GM12878 (cell line): Measurements from ENCODE around the gene KIF5A. TPM values are rescaled to one million over a fixed set of nuclear protein-coding genes. Genes with fewer than 3 reads are reported as not detected.

Experiments used
- ATAC-seq: fragments of 200-7000 bp; cut with Tn5 transposase; 3 replicates; pipeline ENCODE4 v1.9.1; 2020; ENCODE audit warnings: mild to moderate bottlenecking, moderate library complexity
- BruUV-seq: library from RNA; stranded (reverse); fragments of 400-500 nt; replicated peaks from 2 replicates; lab custom pipeline; 2021; lab: Mats Ljungman, UMichigan
- CTCF ChIA-PET: fragments of 300-600 bp; sonication (Branson Sonifier 250); formaldehyde crosslinking; extraction: SDS; loops from one replicate; lab custom pipeline; 2021; ENCODE audit warnings: inconsistent platforms; lab: Yijun Ruan, JAX
- POLR2A ChIA-PET: fragments of 350-600 bp; formaldehyde crosslinking; extraction: SDS; loops from one replicate; lab custom pipeline; 2021; ENCODE audit warnings: inconsistent platforms; lab: Charles Lee
- RAD21 ChIA-PET: fragments of 300-600 bp; sonication (Branson Sonifier 250); formaldehyde crosslinking; loops from one replicate; lab custom pipeline; 2023; ENCODE audit warnings: antibody characterized with exemption; ENCODE audit not compliant: unreplicated experiment; lab: Charles Lee
- SMC1A ChIA-PET: fragments of 300-600 bp; sonication (Branson Sonifier 250); formaldehyde crosslinking; loops from one replicate; lab custom pipeline; 2023; ENCODE audit not compliant: unreplicated experiment, uncharacterized antibody; lab: Charles Lee
- DNase-seq: peaks from one replicate; pipeline ENCODE4 v3.0.0-alpha.2; 2011; ENCODE audit warnings: low read depth, low spot score
- FAIRE-seq: peaks from 3 replicates; lab custom pipeline; 2011; peaks lifted over from hg19 to GRCh38; lab: Jason Lieb, UNC
- H2AFZ ChIP-seq: 2 replicates; pipeline ENCODE4 v1.6.0; 2011; ENCODE audit warnings: low read depth, low read length, control low read depth; ENCODE audit not compliant: control insufficient read depth
- H3K27ac ChIP-seq: 2 replicates; pipeline ENCODE4 v1.5.1; 2011; ENCODE audit warnings: control low read depth; ENCODE audit not compliant: control insufficient read depth, insufficient read depth
- H3K27me3 ChIP-seq, 2 experiments: replicated peaks in 1 of 2; 2 replicates each; pipeline versions ENCODE4 v1.6.0 to v1.6.1; 2011; ENCODE audit warnings: low read length in 1 of 2; ENCODE audit not compliant: control insufficient read depth in 2 of 2, insufficient read depth in 2 of 2
- H3K36me3 ChIP-seq, 2 experiments: 2 replicates each; pipeline ENCODE4 v1.5.1; 2011; ENCODE audit warnings: low read length in 1 of 2; ENCODE audit not compliant: control insufficient read depth in 2 of 2, insufficient read depth in 2 of 2
- H3K4me1 ChIP-seq: 2 replicates; pipeline ENCODE4 v1.6.1; 2011; ENCODE audit warnings: mild to moderate bottlenecking, low read length, moderate library complexity, mixed read lengths; ENCODE audit not compliant: control insufficient read depth, insufficient read depth
- H3K4me2 ChIP-seq: 2 replicates; pipeline ENCODE4 v1.6.0; 2011; ENCODE audit warnings: control low read depth; ENCODE audit not compliant: control insufficient read depth, insufficient read depth
- H3K4me3 ChIP-seq: fragments of 200-600 bp; sonication (generic); 2 replicates; pipeline ENCODE4 v1.5.1; 2016
- H3K79me2 ChIP-seq: 2 replicates; pipeline ENCODE4 v1.6.0; 2011; ENCODE audit warnings: low read length; ENCODE audit not compliant: control insufficient read depth, insufficient read depth
- H3K9ac ChIP-seq: 2 replicates; pipeline ENCODE4 v1.8.0; 2011; ENCODE audit warnings: low read length, control low read depth, mixed read lengths; ENCODE audit not compliant: control insufficient read depth, insufficient read depth
- H3K9me3 ChIP-seq: replicated peaks from 3 replicates; pipeline ENCODE4 v1.5.1; 2011; ENCODE audit warnings: mild to moderate bottlenecking, low read length; ENCODE audit not compliant: control insufficient read depth, insufficient read depth
- H4K20me1 ChIP-seq: 2 replicates; pipeline ENCODE4 v1.6.0; 2011; ENCODE audit not compliant: control insufficient read depth, insufficient read depth
- CUX1 ChIP-seq: IDR thresholded peaks from 2 replicates; pipeline ENCODE4 v1.6.1; 2012; ENCODE audit warnings: improper control_type of control experiment, low read depth, low read length; ENCODE audit not compliant: insufficient replicate concordance
- IRF3 ChIP-seq: fragments of 450-650 bp; IDR thresholded peaks from 2 replicates; pipeline ENCODE4 v1.6.1; 2014; ENCODE audit warnings: mild to moderate bottlenecking
- LARP7 ChIP-seq: fragments of 450-650 bp; IDR thresholded peaks from 2 replicates; pipeline ENCODE4 v1.6.1; 2017; ENCODE audit warnings: mild to moderate bottlenecking
- RAD51 ChIP-seq: fragments of 450-650 bp; IDR thresholded peaks from 2 replicates; pipeline ENCODE4 v1.6.1; 2016; ENCODE audit warnings: moderate library complexity, mild to moderate bottlenecking, inconsistent platforms
- RBBP5 ChIP-seq: fragments of 200-600 bp; sonication (generic); conservative IDR thresholded peaks from 2 replicates; pipeline ENCODE4 v1.6.1; 2016
- SIN3A ChIP-seq: IDR thresholded peaks from 2 replicates; pipeline ENCODE4 v1.6.1; 2012; ENCODE audit warnings: low read depth, low read length, improper control_type of control experiment
- SMARCA5 ChIP-seq: fragments of 450-650 bp; IDR thresholded peaks from 2 replicates; pipeline ENCODE4 v1.6.1; 2017; ENCODE audit warnings: mild to moderate bottlenecking
- SPI1 ChIP-seq: IDR thresholded peaks from 2 replicates; pipeline ENCODE4 v1.6.1; 2011; ENCODE audit warnings: low read depth, mild to moderate bottlenecking, low read length, moderate library complexity, borderline replicate concordance; ENCODE audit not compliant: insufficient read depth
- STAT1 ChIP-seq: fragments of 450-650 bp; conservative IDR thresholded peaks from 2 replicates; pipeline ENCODE4 v1.6.1; 2014; ENCODE audit warnings: antibody characterized with exemption, mild to moderate bottlenecking
- TAF1 ChIP-seq: IDR thresholded peaks from 2 replicates; pipeline ENCODE4 v1.6.1; 2011; ENCODE audit warnings: mild to moderate bottlenecking, low read depth, low read length, borderline replicate concordance
- WRNIP1 ChIP-seq: IDR thresholded peaks from 2 replicates; pipeline ENCODE4 v1.6.1; 2011; ENCODE audit warnings: low read depth, low read length, improper control_type of control experiment, borderline replicate concordance
- ZNF687 ChIP-seq: fragments of 450-650 bp; IDR thresholded peaks from 2 replicates; pipeline ENCODE4 v1.6.1; 2017; ENCODE audit warnings: mild to moderate bottlenecking, moderate library complexity
- WGBS: methylation state at CpG from one replicate; pipeline ENCODE4 v1.1.6; 2016; ENCODE audit warnings: low lambda C conversion rate; ENCODE audit not compliant: insufficient replicate concordance, insufficient coverage; ENCODE audit errors: missing lambda C conversion rate; 5-methylcytosine and 5-hydroxymethylcytosine counted together
- in situ Hi-C: fragments of 300-500 bp; cut with MboI; formaldehyde crosslinking; loops from 9 replicates; pipeline ENCODE4 v1.14.3; 2018; ENCODE audit warnings: mixed read lengths
- intact Hi-C: fragments of 100-400 bp; cut with micrococcal nuclease; formaldehyde crosslinking; loops from one replicate; pipeline ENCODE4 v1.14.2; 2022; ENCODE audit not compliant: unreplicated experiment
- polyA plus RNA-seq, 11 experiments: library from polyadenylated mRNA; depleted of rRNA in 4 of 11; unstranded in 6 of 11; stranded (reverse) in 5 of 11; fragments of >200 nt; fragmentation: Nextera tagmentation in 4 of 11; fragmentation: Illumina TruSeq in 1 of 11; extraction: Ambion mirVana in 4 of 11; extraction: Trizol in 1 of 11; gene quantifications; 1 replicate in 1 of 11; 2 replicates in 10 of 11; pipeline versions ENCODE4 v1.2.1 to v1.2.3, GENCODE V29; 2011 to 2016; ENCODE audit warnings: inconsistent platforms in 2 of 11, missing spikeins in 2 of 11, low read depth in 1 of 11
- total RNA-seq, 4 experiments: library from RNA; depleted of rRNA in 3 of 4; stranded (reverse); fragments of >200 nt in 3 of 4; fragmentation: Illumina TruSeq in 1 of 4; extraction: Trizol in 1 of 4; gene quantifications; 2 replicates each; pipeline versions ENCODE4 v1.2.1 to v1.2.3, GENCODE V29; 2013 to 2021

KIF5A gene
- total and polyA plus RNA-seq, 10 of the 15 experiments (the other 5 are each of a cell fraction or from before 2014, with no cell fraction given) = 0.35 to 2.9 (median 0.97) TPM

- Histone ChIP-seq H3K27me3 (no peaks in the 10 kb centered on the region; a peak in 1 of 4 replicates), H2AFZ (no peak overlapping the region), H3K9ac (no peak overlapping the region), H3K79me2 (no peaks in the 10 kb centered on the region), H3K4me1 (no peaks in the 10 kb centered on the region), H3K36me3 (no peaks in the 10 kb centered on the region), H3K9me3 (no peaks in the 10 kb centered on the region), H4K20me1 (no peaks in the 10 kb centered on the region), H3K27ac (no peak overlapping the region)
- no peak for DNase-seq
- WGBS = 100% methylated on average over 1 of the region's 1 CpG
- no TSS peak for BruUV-seq
- no peak for FAIRE-seq
- CTCF ChIA-PET = interaction anchor here (0.8 to 7.8 kb wide), 17 partner anchors 10 to 162 kb away, joined by 3 to 119 read pairs (median 17); partner anchors contain the start of genes B4GALNT1, DCTN2, GLI1 and INHBE
- SMC1A ChIA-PET = interaction anchor here (0.6 to 4.2 kb wide), 10 partner anchors 9 to 159 kb away, joined by 3 to 16 read pairs (median 5); partner anchors contain the start of genes ARHGAP9, B4GALNT1 and PIP4K2C
- in situ Hi-C loops = no loop called here
- no peak for ATAC-seq
- POLR2A ChIA-PET = interaction anchor here (0.6 to 1.5 kb wide), 2 partner anchors 38 to 124 kb away, joined by 3 read pairs; no protein-coding TSS in a partner anchor
- TF ChIP-seq TAF1 = no peak
- TF ChIP-seq SMARCA5 = no peak
- TF ChIP-seq CUX1 = no peak
- TF ChIP-seq RAD51 = no peak
- no peak for TF ChIP-seq SPI1
- TF ChIP-seq WRNIP1 = no peak
- no peak for TF ChIP-seq RBBP5
- no peak for TF ChIP-seq IRF3
- TF ChIP-seq SIN3A = no peak
- no peak for TF ChIP-seq LARP7
- no peak for TF ChIP-seq STAT1
- no peak for TF ChIP-seq ZNF687
- TF ChIP-seq, all 136 proteins: peak for 0
- RAD21 ChIA-PET = interaction anchor here (1.0 to 5.3 kb wide), 6 partner anchors 32 to 124 kb away, joined by 3 to 28 read pairs (median 8); partner anchors contain the start of genes B4GALNT1 and GLI1
- no peak overlapping the region for H3K4me3 ChIP-seq
- intact Hi-C loops = loop anchor here (10.0 kb wide), 1 partner anchor 322 kb away; no protein-coding TSS in a partner anchor
- H3K4me2 ChIP-seq = no peak overlapping the region
Observed at GRCh38 chr12:57582440-57582839, 32.6 kb downstream of the KIF5A start.
